GM19239 (cell line): ENCODE results near the gene USP40.

ENCODE experiments used
- DNase-seq: peaks from one replicate; pipeline ENCODE4 v3.0.0; 2011; ENCODE audit warnings: low spot score; ENCODE audit not compliant: insufficient read length
- FAIRE-seq: peaks from 2 replicates; lab custom pipeline; 2011; peaks lifted over from hg19 to GRCh38; lab: Jason Lieb, UNC

USP40 gene

GRCh38 chr2:233499928-233500327 lies 66.7 kb downstream of the USP40 start:
- FAIRE-seq, result peak; percentile 74

GRCh38 chr2:233498126-233498525 lies 68.5 kb downstream of the USP40 start:
- DNase-seq, result no peak
- no peak for FAIRE-seq

More at GRCh38 chr2:233499928-233500327, 66.7 kb downstream of the USP40 start:
- DNase-seq, result no peak

- no peak for DNase-seq
These were observed 68.9 kb downstream of the USP40 start for GRCh38 chr2:233497692-233498091.

GRCh38 chr2:233495503-233496496 lies 70.8 kb downstream of the USP40 start:
- no peak for FAIRE-seq

More at GRCh38 chr2:233497692-233498091, 68.9 kb downstream of the USP40 start:
- FAIRE-seq, result peak; percentile 28

GRCh38 chr2:233492751-233493150 lies 73.8 kb downstream of the USP40 start:
- no peak for FAIRE-seq
- DNase-seq, result no peak

More at GRCh38 chr2:233495503-233496496, 70.8 kb downstream of the USP40 start:
- no peak for DNase-seq

- DNase-seq, result no peak
- no peak for FAIRE-seq
These were observed 74.5 kb downstream of the USP40 start for GRCh38 chr2:233492078-233492477.

GRCh38 chr2:233491326-233491725 lies 75.3 kb downstream of the USP40 start:
- DNase-seq (no peak), FAIRE-seq (no peak)

GRCh38 chr2:233490831-233491230 lies 75.8 kb downstream of the USP40 start:
- DNase-seq, result no peak

GRCh38 chr2:233489666-233490065 lies 76.9 kb downstream of the USP40 start:
- no peak for FAIRE-seq
- no peak for DNase-seq

More at GRCh38 chr2:233490831-233491230, 75.8 kb downstream of the USP40 start:
- no peak for FAIRE-seq

GRCh38 chr2:233489143-233489542 lies 77.4 kb downstream of the USP40 start:
- DNase-seq (no peak), FAIRE-seq (no peak)

- DNase-seq, result no peak
- FAIRE-seq, result no peak
These were observed 78.7 kb downstream of the USP40 start for GRCh38 chr2:233487748-233488345.

- no peak for FAIRE-seq
These were observed 79.6 kb downstream of the USP40 start for GRCh38 chr2:233486778-233487552.

GRCh38 chr2:233486357-233486756 lies 80.2 kb downstream of the USP40 start:
- DNase-seq, result no peak
- FAIRE-seq, result no peak

More at GRCh38 chr2:233486778-233487552, 79.6 kb downstream of the USP40 start:
- no peak for DNase-seq

GRCh38 chr2:233485726-233486125 lies 80.9 kb downstream of the USP40 start:
- FAIRE-seq, result no peak
- no peak for DNase-seq

- FAIRE-seq (no peak), DNase-seq (no peak)
These were observed 84.0 kb downstream of the USP40 start for GRCh38 chr2:233482616-233483015.

- DNase-seq (no peak), FAIRE-seq (no peak)
These were observed 85.0 kb downstream of the USP40 start for GRCh38 chr2:233481368-233482142.

GRCh38 chr2:233480490-233481202 lies 85.9 kb downstream of the USP40 start:
- DNase-seq, result no peak
- no peak for FAIRE-seq

- FAIRE-seq, result no peak
- peak; percentile 0 for DNase-seq
These were observed 86.7 kb downstream of the USP40 start for GRCh38 chr2:233479616-233480489.
